DOHH2 (cell line): ENCODE data around the gene PITX3.

Source experiments
- H3F3A ChIP-seq: fragments of 200-600 bp; sonication (generic), shearing (Covaris generic); 2 replicates; pipeline ENCODE4 v1.6.0; 2016; ENCODE audit warnings: antibody characterized with exemption, mild to moderate bottlenecking; ENCODE audit not compliant: control insufficient read depth, insufficient read depth
- H3K27ac ChIP-seq: fragments of 200-600 bp; sonication (generic); 2 replicates; pipeline ENCODE4 v1.5.1; 2014; ENCODE audit warnings: low read depth, mild to moderate bottlenecking, low read length, moderate library complexity
- H3K27me3 ChIP-seq: fragments of 200-600 bp; sonication (generic); 2 replicates; pipeline ENCODE4 v1.6.1; 2014; ENCODE audit warnings: mild to moderate bottlenecking, low read length, mixed read lengths; ENCODE audit not compliant: control insufficient read depth
- H3K36me3 ChIP-seq: fragments of 200-600 bp; sonication (generic); 2 replicates; pipeline ENCODE4 v1.6.1; 2014; ENCODE audit warnings: mild to moderate bottlenecking, low read length, moderate library complexity, mixed read lengths; ENCODE audit not compliant: control insufficient read depth
- H3K4me1 ChIP-seq: fragments of 200-600 bp; sonication (generic); 2 replicates; pipeline ENCODE4 v1.6.1; 2014; ENCODE audit warnings: mild to moderate bottlenecking, low read length, mixed read lengths; ENCODE audit not compliant: control insufficient read depth
- H3K4me2 ChIP-seq: fragments of 200-600 bp; sonication (generic); 2 replicates; pipeline ENCODE4 v1.6.0; 2014; ENCODE audit warnings: mild to moderate bottlenecking, low read length, moderate library complexity
- H3K4me3 ChIP-seq: fragments of 200-600 bp; sonication (generic); 2 replicates; pipeline ENCODE4 v1.5.1; 2014; ENCODE audit warnings: mild to moderate bottlenecking, low read length, mixed read lengths
- H3K79me2 ChIP-seq: fragments of 200-600 bp; sonication (generic); 2 replicates; pipeline ENCODE4 v1.6.1; 2014; ENCODE audit warnings: mild to moderate bottlenecking, low read length, mixed read lengths; ENCODE audit not compliant: control insufficient read depth
- H3K9me2 ChIP-seq: fragments of 200-600 bp; sonication (generic); replicated peaks from 2 replicates; pipeline ENCODE4 v1.6.1; 2014; ENCODE audit warnings: mild to moderate bottlenecking, low read length, mixed read lengths; ENCODE audit not compliant: control insufficient read depth
- H3K9me3 ChIP-seq: fragments of 200-600 bp; sonication (generic); 2 replicates; pipeline ENCODE4 v1.6.1; 2014; ENCODE audit warnings: antibody characterized with exemption, low read length, mixed read lengths; ENCODE audit not compliant: control insufficient read depth, insufficient read depth
- H4K20me1 ChIP-seq: fragments of 200-600 bp; sonication (generic); 2 replicates; pipeline ENCODE4 v1.6.0; 2014; ENCODE audit warnings: low read depth, mild to moderate bottlenecking, antibody characterized with exemption, low read length, moderate library complexity; ENCODE audit not compliant: control insufficient read depth, insufficient read depth
- CTCF ChIP-seq: fragments of 200-600 bp; sonication (generic); IDR thresholded peaks from one replicate; pipeline ENCODE4 v1.5.1; 2014; ENCODE audit warnings: antibody characterized with exemption, mild to moderate bottlenecking, low read depth, low read length; ENCODE audit not compliant: poor library complexity, severe bottlenecking
- EZH2phosphoT487 ChIP-seq: fragments of 200-600 bp; sonication (generic); IDR thresholded peaks from 2 replicates; pipeline ENCODE4 v1.6.1; 2017; ENCODE audit warnings: borderline replicate concordance, mild to moderate bottlenecking, antibody characterized with exemption, low read length, moderate library complexity, mixed read lengths

The PITX3 gene

GRCh38 chr10:102285133-102285532, 43.8 kb upstream of the PITX3 start:
- Histone ChIP-seq H3K4me1 (peaks cover 11% of the 10 kb centered on the region), H3K9me2 (no peaks in the 10 kb centered on the region), H3K27ac (no peak overlapping the region), H3K27me3 (no peaks in the 10 kb centered on the region), H3K79me2 (peaks cover 18% of the 10 kb centered on the region), H3K9me3 (no peaks in the 10 kb centered on the region), H3K4me2 (no peak overlapping the region), H4K20me1 (peaks cover 3% of the 10 kb centered on the region; the same call in 1 of the 2 replicates), H3K4me3 (no peak overlapping the region), H3F3A (no peaks in the 10 kb centered on the region), H3K36me3 (peaks cover 7% of the 10 kb centered on the region; the same call in 1 of the 2 replicates)
- TF ChIP-seq CTCF (no peak), EZH2phosphoT487 (no peak)

- no peaks in the 10 kb centered on the region for H3K9me3 ChIP-seq
- H4K20me1 ChIP-seq = peaks cover 3% of the 10 kb centered on the region; the same call in 1 of the 2 replicates
- H3K9me2 ChIP-seq = no peaks in the 10 kb centered on the region
- peaks cover 7% of the 10 kb centered on the region; the same call in 1 of the 2 replicates for H3K36me3 ChIP-seq
- H3K27ac ChIP-seq = no peak overlapping the region
- no peak overlapping the region for H3K4me3 ChIP-seq
- TF ChIP-seq EZH2phosphoT487 (no peak), CTCF (no peak)
- H3F3A ChIP-seq = no peaks in the 10 kb centered on the region
- no peak overlapping the region for H3K4me2 ChIP-seq
- peaks cover 17% of the 10 kb centered on the region for H3K4me1 ChIP-seq
- no peaks in the 10 kb centered on the region for H3K27me3 ChIP-seq
- peaks cover 18% of the 10 kb centered on the region for H3K79me2 ChIP-seq
Measured at GRCh38 chr10:102284531-102284930, 43.2 kb upstream of the PITX3 start.

- no peak for TF ChIP-seq CTCF
- no peak for TF ChIP-seq EZH2phosphoT487
- H3K4me2 ChIP-seq = no peak overlapping the region
- H3K9me2 ChIP-seq = no peaks in the 10 kb centered on the region
- H3K27ac ChIP-seq = no peak overlapping the region
- no peaks in the 10 kb centered on the region for H3K9me3 ChIP-seq
- H3F3A ChIP-seq = no peaks in the 10 kb centered on the region
- H3K36me3 ChIP-seq = peaks cover 7% of the 10 kb centered on the region; the same call in 1 of the 2 replicates
- H3K27me3 ChIP-seq = no peaks in the 10 kb centered on the region
- H3K4me3 ChIP-seq = no peak overlapping the region
- peaks cover 3% of the 10 kb centered on the region; the same call in 1 of the 2 replicates for H4K20me1 ChIP-seq
- H3K79me2 ChIP-seq = peaks cover 18% of the 10 kb centered on the region
- peaks cover 18% of the 10 kb centered on the region for H3K4me1 ChIP-seq
Measured at GRCh38 chr10:102283890-102284289, 42.6 kb upstream of the PITX3 start.

- H3K9me3 ChIP-seq = no peaks in the 10 kb centered on the region
- no peaks in the 10 kb centered on the region for H3K27me3 ChIP-seq
- H4K20me1 ChIP-seq = peaks cover 3% of the 10 kb centered on the region; the same call in 1 of the 2 replicates
- H3K4me1 ChIP-seq = peaks cover 18% of the 10 kb centered on the region
- H3K79me2 ChIP-seq = peaks cover 18% of the 10 kb centered on the region
- TF ChIP-seq EZH2phosphoT487 = no peak
- no peak for TF ChIP-seq CTCF
- H3F3A ChIP-seq = no peaks in the 10 kb centered on the region
- H3K36me3 ChIP-seq = peaks cover 7% of the 10 kb centered on the region; the same call in 1 of the 2 replicates
- H3K4me2 ChIP-seq = no peak overlapping the region
- no peak overlapping the region for H3K4me3 ChIP-seq
- H3K9me2 ChIP-seq = no peaks in the 10 kb centered on the region
- H3K27ac ChIP-seq = no peak overlapping the region
Measured at GRCh38 chr10:102283488-102283887, 42.2 kb upstream of the PITX3 start.
